Trophoblast cell (in vitro differentiated cells and primary cell): Measurements from ENCODE around the gene TRABD2B.

Experiments
- DNase-seq, 2 donors: peaks; one replicate each; pipeline ENCODE4 v3.0.0-alpha.2; 2016
- H2AFZ ChIP-seq: 2 replicates; pipeline ENCODE4 v1.6.1; 2013; ENCODE audit warnings: low read length, moderate library complexity, mild to moderate bottlenecking; ENCODE audit not compliant: insufficient read depth, poor library complexity
- H2AK5ac ChIP-seq: 2 replicates; pipeline ENCODE4 v1.6.1; 2013; ENCODE audit warnings: mild to moderate bottlenecking, low read length
- H2BK120ac ChIP-seq: 2 replicates; pipeline ENCODE4 v1.6.1; 2013; ENCODE audit warnings: low read length, mild to moderate bottlenecking, moderate library complexity; ENCODE audit not compliant: insufficient read depth, poor library complexity
- H2BK12ac ChIP-seq: 2 replicates; pipeline ENCODE4 v1.6.1; 2013; ENCODE audit warnings: mild to moderate bottlenecking, low read length, moderate library complexity
- H2BK5ac ChIP-seq: 2 replicates; pipeline ENCODE4 v1.6.1; 2013; ENCODE audit warnings: low read length, low read depth, moderate library complexity, mild to moderate bottlenecking; ENCODE audit not compliant: poor library complexity
- H3K14ac ChIP-seq: 2 replicates; pipeline ENCODE4 v1.6.1; 2013; ENCODE audit warnings: mild to moderate bottlenecking, low read length
- H3K18ac ChIP-seq: 2 replicates; pipeline ENCODE4 v1.6.1; 2013; ENCODE audit warnings: mild to moderate bottlenecking, low read length
- H3K23ac ChIP-seq: 2 replicates; pipeline ENCODE4 v1.6.1; 2013; ENCODE audit warnings: low read length
- H3K27ac ChIP-seq: 2 replicates; pipeline ENCODE4 v1.5.1; 2013; ENCODE audit warnings: low read depth, mild to moderate bottlenecking, inconsistent platforms, low read length, moderate library complexity
- H3K27me3 ChIP-seq: 2 replicates; pipeline ENCODE4 v1.6.1; 2013; ENCODE audit warnings: inconsistent platforms, mild to moderate bottlenecking, low read length, moderate library complexity; ENCODE audit not compliant: insufficient read depth
- H3K36me3 ChIP-seq, 2 experiments: 1 replicate in 1 of 2; 2 replicates in 1 of 2; pipeline ENCODE4 v1.6.1; 2013; ENCODE audit warnings: low read length in 2 of 2, mild to moderate bottlenecking in 2 of 2, moderate library complexity in 1 of 2; ENCODE audit not compliant: insufficient read depth in 2 of 2, control insufficient read depth in 1 of 2
- H3K4ac ChIP-seq: 2 replicates; pipeline ENCODE4 v1.6.1; 2013; ENCODE audit warnings: low read depth, mild to moderate bottlenecking, low read length, moderate library complexity
- H3K4me1 ChIP-seq, 2 experiments: 1 replicate in 1 of 2; 2 replicates in 1 of 2; pipeline ENCODE4 v1.6.1; 2013; ENCODE audit warnings: low read length in 2 of 2, mild to moderate bottlenecking in 2 of 2, moderate library complexity in 1 of 2; ENCODE audit not compliant: insufficient read depth in 2 of 2, control insufficient read depth in 1 of 2
- H3K4me2 ChIP-seq: 2 replicates; pipeline ENCODE4 v1.6.1; 2013; ENCODE audit warnings: inconsistent platforms, mild to moderate bottlenecking, low read length, moderate library complexity
- H3K4me3 ChIP-seq: 2 replicates; pipeline ENCODE4 v1.5.1; 2013; ENCODE audit warnings: mild to moderate bottlenecking, low read depth, low read length, inconsistent platforms
- H3K79me1 ChIP-seq: one replicate; pipeline ENCODE4 v1.6.1; 2013; ENCODE audit warnings: low read length
- H3K79me2 ChIP-seq: 2 replicates; pipeline ENCODE4 v1.6.1; 2013; ENCODE audit warnings: low read length, mild to moderate bottlenecking; ENCODE audit not compliant: control insufficient read depth, insufficient read depth, poor library complexity
- H3K9ac ChIP-seq: 2 replicates; pipeline ENCODE4 v1.6.1; 2013; ENCODE audit warnings: mild to moderate bottlenecking, low read length
- H3K9me3 ChIP-seq: 2 replicates; pipeline ENCODE4 v1.6.1; 2013; ENCODE audit warnings: low read depth, mild to moderate bottlenecking, control low read depth, inconsistent platforms, low read length; ENCODE audit not compliant: insufficient read depth
- H4K12ac ChIP-seq: 2 replicates; pipeline ENCODE4 v1.6.1; 2013; ENCODE audit warnings: low read depth, mild to moderate bottlenecking, low read length, moderate library complexity
- H4K8ac ChIP-seq: 2 replicates; pipeline ENCODE4 v1.6.1; 2013; ENCODE audit warnings: low read depth, mild to moderate bottlenecking, low read length, moderate library complexity
- H4K91ac ChIP-seq: one replicate; pipeline ENCODE4 v1.6.1; 2013; ENCODE audit warnings: low read depth, mild to moderate bottlenecking, low read length, moderate library complexity
- WGBS: extraction: QIAGEN DNeasy Blood & Tissue Kit; methylation state at CpG from one replicate; pipeline ENCODE4 v1.1.7; 2013; ENCODE audit warnings: missing lambda C conversion rate; ENCODE audit not compliant: insufficient read length, insufficient coverage; ENCODE audit errors: extremely low coverage; 5-methylcytosine and 5-hydroxymethylcytosine counted together

TRABD2B gene

GRCh38 chr1:47932743-47933142 lies 64.4 kb downstream of the TRABD2B start:
- no peak overlapping the region for H2AK5ac ChIP-seq
- H2BK5ac ChIP-seq = no peak overlapping the region
- H3K14ac ChIP-seq = no peak overlapping the region
- H2BK12ac ChIP-seq = no peak overlapping the region
- no peaks in the 10 kb centered on the region for H3K79me2 ChIP-seq
- DNase-seq = no peak
- H3K4me2 ChIP-seq = no peak overlapping the region
- H3K27ac ChIP-seq = no peak overlapping the region
- H4K8ac ChIP-seq = no peak overlapping the region
- H3K9me3 ChIP-seq = no peaks in the 10 kb centered on the region
- H3K18ac ChIP-seq = no peak overlapping the region
- H3K9ac ChIP-seq = no peak overlapping the region
- no peak overlapping the region for H4K91ac ChIP-seq
- H3K23ac ChIP-seq = no peak overlapping the region
- H3K79me1 ChIP-seq = no peaks in the 10 kb centered on the region
- H2BK120ac ChIP-seq = no peak overlapping the region
- H3K27me3 ChIP-seq = no peaks in the 10 kb centered on the region
- H4K12ac ChIP-seq = no peak overlapping the region
- no peaks in the 10 kb centered on the region for H3K36me3 ChIP-seq
- no peak overlapping the region for H3K4ac ChIP-seq
- WGBS = no CpG with 5 or more reads among the region's 6 CpGs
- H3K4me3 ChIP-seq = no peak overlapping the region
- no peak overlapping the region for H2AFZ ChIP-seq
- peaks cover 0 to 4% of the 10 kb centered on the region in 2 experiments for H3K4me1 ChIP-seq

DNA sequence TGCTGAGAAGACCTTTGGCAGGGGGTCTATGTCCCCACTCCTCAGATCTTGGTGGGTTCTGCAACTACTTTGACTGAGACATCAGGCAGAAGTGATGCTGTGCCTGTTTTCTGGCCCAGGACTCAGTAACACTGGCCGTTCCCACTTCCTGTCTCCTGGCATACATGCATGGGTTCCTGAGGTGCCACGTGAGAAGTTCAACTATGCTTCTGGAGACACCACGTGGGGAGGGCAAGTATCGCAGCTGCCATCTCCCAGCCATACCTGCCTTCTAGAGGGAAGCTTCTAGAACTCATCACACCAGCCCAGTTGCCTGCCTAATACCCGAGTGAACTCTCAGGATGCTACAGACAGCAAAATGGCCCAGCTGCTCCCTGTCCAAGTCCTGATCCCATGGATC lies 65.8 kb downstream of the TRABD2B start:
- Histone ChIP-seq H3K27ac (no peak overlapping the region), H4K12ac (no peak overlapping the region), H3K9ac (no peak overlapping the region), H3K36me3 (no peaks in the 10 kb centered on the region), H3K14ac (no peak overlapping the region), H3K27me3 (no peaks in the 10 kb centered on the region), H2BK120ac (no peak overlapping the region), H3K79me1 (no peaks in the 10 kb centered on the region), H2BK12ac (no peak overlapping the region), H4K91ac (no peak overlapping the region), H2AK5ac (no peak overlapping the region), H2AFZ (no peak overlapping the region), H3K4ac (no peak overlapping the region), H3K18ac (no peak overlapping the region), H3K4me2 (no peak overlapping the region), H4K8ac (no peak overlapping the region), H3K23ac (no peak overlapping the region), H3K79me2 (no peaks in the 10 kb centered on the region), H2BK5ac (no peak overlapping the region), H3K4me3 (no peak overlapping the region), H3K4me1 (peaks cover 0 to 4% of the 10 kb centered on the region in 2 experiments), H3K9me3 (no peaks in the 10 kb centered on the region)
- WGBS = no CpG with 5 or more reads among the region's 5 CpGs
- DNase-seq = no peak

DNA sequence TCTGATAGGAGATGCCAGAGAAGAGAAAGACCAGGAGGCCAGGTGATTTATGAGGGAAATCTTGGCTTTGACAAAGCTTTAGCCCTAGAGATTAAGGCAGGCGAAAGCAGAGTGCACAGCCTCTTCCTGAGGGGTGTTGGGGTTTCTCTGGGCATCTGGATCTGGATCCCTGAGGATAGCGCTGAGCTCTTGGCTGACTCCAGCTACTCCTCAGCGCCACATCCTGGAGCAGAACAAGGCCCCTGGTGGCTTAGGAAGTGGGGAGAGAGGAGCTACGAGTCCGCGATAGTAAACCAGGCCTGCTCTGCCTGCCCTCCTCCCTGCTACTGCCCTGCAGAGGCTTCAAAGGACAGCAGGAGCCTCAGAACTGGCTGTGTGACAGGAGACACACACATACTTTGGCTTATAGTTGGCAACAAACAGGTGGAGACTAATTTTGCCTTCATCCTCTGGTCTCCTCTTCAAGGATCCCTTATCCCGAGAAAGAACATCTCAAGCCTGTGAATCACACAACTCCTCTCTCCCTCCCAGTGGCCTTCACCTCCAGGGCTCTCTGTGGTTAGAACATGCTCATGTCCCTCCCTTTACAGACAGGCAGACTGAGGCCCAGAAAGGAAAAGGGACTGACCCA lies 66.9 kb downstream of the TRABD2B start:
- H3K9ac ChIP-seq = no peak overlapping the region
- DNase-seq = no peak
- no peak overlapping the region for H3K4me3 ChIP-seq
- WGBS = no CpG with 5 or more reads among the region's 7 CpGs
- H3K27me3 ChIP-seq = no peaks in the 10 kb centered on the region
- no peak overlapping the region for H3K4me2 ChIP-seq
- H3K27ac ChIP-seq = no peak overlapping the region
- no peaks in the 10 kb centered on the region for H3K36me3 ChIP-seq
- peaks cover 0 to 4% of the 10 kb centered on the region in 2 experiments for H3K4me1 ChIP-seq
- H2BK5ac ChIP-seq = no peak overlapping the region
- no peak overlapping the region for H2AK5ac ChIP-seq
- H3K9me3 ChIP-seq = no peaks in the 10 kb centered on the region
- no peaks in the 10 kb centered on the region for H3K79me2 ChIP-seq
- no peak overlapping the region for H3K14ac ChIP-seq
- H3K79me1 ChIP-seq = no peaks in the 10 kb centered on the region
- H2BK120ac ChIP-seq = no peak overlapping the region
- H2BK12ac ChIP-seq = no peak overlapping the region
- H3K23ac ChIP-seq = no peak overlapping the region
- no peak overlapping the region for H4K91ac ChIP-seq
- no peak overlapping the region for H2AFZ ChIP-seq
- H3K18ac ChIP-seq = no peak overlapping the region
- H3K4ac ChIP-seq = no peak overlapping the region
- no peak overlapping the region for H4K12ac ChIP-seq
- H4K8ac ChIP-seq = no peak overlapping the region

DNA sequence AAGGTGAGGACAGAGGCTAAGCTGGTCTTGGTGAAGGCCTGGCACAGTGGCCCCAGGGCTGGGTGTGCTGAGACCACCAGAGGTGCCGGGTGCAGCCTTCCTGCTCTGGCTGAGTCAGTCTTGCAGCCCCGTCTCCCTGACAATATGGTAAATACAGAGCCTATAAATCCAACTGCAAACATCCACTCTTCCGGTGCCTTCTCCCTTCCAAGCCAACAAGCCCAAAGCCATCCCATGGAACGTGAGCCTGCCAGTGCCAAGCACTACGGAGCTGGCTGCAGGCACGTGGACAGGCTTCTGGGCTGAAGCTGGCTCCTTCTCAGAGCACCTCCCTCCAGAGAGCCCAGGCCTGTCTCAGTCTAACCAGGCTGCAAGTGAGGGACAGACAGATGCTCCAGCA lies 70.0 kb downstream of the TRABD2B start:
- no peak overlapping the region for H3K4ac ChIP-seq
- no peaks in the 10 kb centered on the region for H3K79me2 ChIP-seq
- H3K4me1 ChIP-seq = no peaks in the 10 kb centered on the region
- H3K9ac ChIP-seq = no peak overlapping the region
- H3K27ac ChIP-seq = no peak overlapping the region
- no peak overlapping the region for H2BK5ac ChIP-seq
- WGBS = no CpG with 5 or more reads among the region's 6 CpGs
- no peak for DNase-seq
- H3K14ac ChIP-seq = no peak overlapping the region
- no peak overlapping the region for H3K23ac ChIP-seq
- H3K4me2 ChIP-seq = no peak overlapping the region
- no peak overlapping the region for H2AFZ ChIP-seq
- no peaks in the 10 kb centered on the region for H3K27me3 ChIP-seq
- no peak overlapping the region for H2BK120ac ChIP-seq
- no peak overlapping the region for H4K91ac ChIP-seq
- no peaks in the 10 kb centered on the region for H3K9me3 ChIP-seq
- no peak overlapping the region for H4K8ac ChIP-seq
- no peaks in the 10 kb centered on the region for H3K79me1 ChIP-seq
- H2AK5ac ChIP-seq = no peak overlapping the region
- H2BK12ac ChIP-seq = no peak overlapping the region
- H3K4me3 ChIP-seq = no peak overlapping the region
- no peak overlapping the region for H3K18ac ChIP-seq
- no peak overlapping the region for H4K12ac ChIP-seq
- H3K36me3 ChIP-seq = no peaks in the 10 kb centered on the region
